Bronchial epithelial cell (primary cell): ENCODE results near the gene APP. TPM values are rescaled to one million over a fixed set of nuclear protein-coding genes. Genes with fewer than 3 reads are reported as not detected.
A peak's percentile ranks its signal among the peaks of the same experiment; 100 is the strongest.

Experiments
- DNase-seq: peaks from one replicate; pipeline ENCODE4 v3.0.0-alpha.2; 2010; ENCODE audit warnings: low read depth
- FAIRE-seq: peaks from 2 replicates; lab custom pipeline; 2011; peaks lifted over from hg19 to GRCh38; lab: Jason Lieb, UNC
- H3K27me3 ChIP-seq: 2 replicates; pipeline ENCODE4 v1.5.1; 2011; ENCODE audit warnings: low read length; ENCODE audit not compliant: control insufficient read depth, insufficient read depth
- H3K36me3 ChIP-seq: 2 replicates; pipeline ENCODE4 v1.5.1; 2011; ENCODE audit warnings: low read length; ENCODE audit not compliant: control insufficient read depth, insufficient read depth
- H3K4me3 ChIP-seq: 2 replicates; pipeline ENCODE4 v1.5.1; 2011; ENCODE audit warnings: mild to moderate bottlenecking, low read depth, low read length, control low read depth
- total RNA-seq: library from RNA; depleted of rRNA; stranded (reverse); fragments of >200 nt; gene quantifications from 2 replicates; pipeline ENCODE4 v1.2.1, GENCODE V29; 2014
- TF ChIP-seq, protein P1 (sequence below): IDR thresholded peaks from 2 replicates; pipeline ENCODE4 v1.5.1; 2011; ENCODE audit warnings: mild to moderate bottlenecking, moderate library complexity, low read length, control low read depth, inconsistent platforms; ENCODE audit not compliant: insufficient read depth, severe bottlenecking

The APP gene
- total RNA-seq, 1 donor from 2014 or later, result 745 TPM

DNA sequence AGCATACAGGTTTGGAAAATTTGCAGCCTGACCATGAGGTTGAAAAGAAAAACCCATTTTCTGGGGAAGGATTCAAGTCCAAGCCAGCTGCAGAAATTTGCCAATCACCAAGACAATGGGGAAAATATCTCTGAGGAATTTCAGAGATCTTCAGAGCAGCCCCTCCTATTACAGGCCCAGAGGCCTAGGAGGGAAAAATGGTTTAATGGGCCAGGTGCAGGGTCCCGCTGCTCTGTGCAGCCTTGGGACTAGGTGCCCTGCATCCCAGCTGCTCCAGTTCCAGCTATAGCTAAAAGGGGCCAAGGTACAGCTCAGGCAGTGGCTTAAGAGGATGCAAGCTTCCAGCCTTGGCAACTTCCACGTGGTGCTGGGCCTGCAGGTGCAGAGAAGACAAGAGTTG, 322.3 kb downstream of the APP start:
- no peak overlapping the region for H3K4me3 ChIP-seq
- TF ChIP-seq, protein P1, sequence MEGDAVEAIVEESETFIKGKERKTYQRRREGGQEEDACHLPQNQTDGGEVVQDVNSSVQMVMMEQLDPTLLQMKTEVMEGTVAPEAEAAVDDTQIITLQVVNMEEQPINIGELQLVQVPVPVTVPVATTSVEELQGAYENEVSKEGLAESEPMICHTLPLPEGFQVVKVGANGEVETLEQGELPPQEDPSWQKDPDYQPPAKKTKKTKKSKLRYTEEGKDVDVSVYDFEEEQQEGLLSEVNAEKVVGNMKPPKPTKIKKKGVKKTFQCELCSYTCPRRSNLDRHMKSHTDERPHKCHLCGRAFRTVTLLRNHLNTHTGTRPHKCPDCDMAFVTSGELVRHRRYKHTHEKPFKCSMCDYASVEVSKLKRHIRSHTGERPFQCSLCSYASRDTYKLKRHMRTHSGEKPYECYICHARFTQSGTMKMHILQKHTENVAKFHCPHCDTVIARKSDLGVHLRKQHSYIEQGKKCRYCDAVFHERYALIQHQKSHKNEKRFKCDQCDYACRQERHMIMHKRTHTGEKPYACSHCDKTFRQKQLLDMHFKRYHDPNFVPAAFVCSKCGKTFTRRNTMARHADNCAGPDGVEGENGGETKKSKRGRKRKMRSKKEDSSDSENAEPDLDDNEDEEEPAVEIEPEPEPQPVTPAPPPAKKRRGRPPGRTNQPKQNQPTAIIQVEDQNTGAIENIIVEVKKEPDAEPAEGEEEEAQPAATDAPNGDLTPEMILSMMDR, result no peak
- no peaks in the 10 kb centered on the region for H3K27me3 ChIP-seq
- H3K36me3 ChIP-seq, result no peaks in the 10 kb centered on the region
- FAIRE-seq (no peak), DNase-seq (no peak)

DNA sequence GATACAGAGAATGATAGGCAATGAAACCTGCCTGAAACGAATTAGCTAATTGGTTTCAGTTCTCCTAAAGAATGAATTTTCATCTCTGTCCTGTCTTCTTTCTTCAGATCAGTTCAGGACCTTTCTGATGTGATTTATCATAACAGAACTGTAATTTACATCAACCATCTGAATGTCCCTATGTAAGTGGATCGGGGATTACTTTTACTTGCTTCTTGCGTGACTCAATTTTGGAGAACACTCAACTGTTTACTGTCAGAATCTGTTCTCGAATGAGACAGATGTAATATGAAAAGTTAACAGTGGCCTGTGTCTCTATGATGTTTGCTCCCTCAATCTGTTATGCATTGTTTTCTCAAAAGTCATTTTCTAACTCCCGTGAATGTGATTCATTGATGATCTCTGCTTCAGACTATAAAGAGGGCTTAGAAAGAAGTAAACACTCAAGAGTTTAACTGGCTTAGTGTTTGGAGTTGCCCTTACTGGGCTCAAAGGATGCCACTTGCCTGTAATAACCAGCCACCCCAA, 324.8 kb downstream of the APP start:
- DNase-seq (peak; percentile 32), FAIRE-seq (peak; percentile 7)
- TF ChIP-seq, protein P1, result no peak
- H3K36me3 ChIP-seq, result no peaks in the 10 kb centered on the region
- no peaks in the 10 kb centered on the region for H3K27me3 ChIP-seq
- no peak overlapping the region for H3K4me3 ChIP-seq

- Histone ChIP-seq H3K4me3 (no peak overlapping the region), H3K27me3 (no peaks in the 10 kb centered on the region), H3K36me3 (no peaks in the 10 kb centered on the region)
- TF ChIP-seq, protein P1, result no peak
- DNase-seq (no peak), FAIRE-seq (no peak)
Measured at GRCh38 chr21:25842925-25843324, 327.6 kb downstream of the APP start.

GRCh38 chr21:25838809-25839208, 331.8 kb downstream of the APP start:
- H3K4me3 ChIP-seq, result no peak overlapping the region
- TF ChIP-seq, protein P1, result no peak
- DNase-seq, result peak; percentile 49
- peak; percentile 58 for FAIRE-seq
- H3K27me3 ChIP-seq, result no peaks in the 10 kb centered on the region
- no peaks in the 10 kb centered on the region for H3K36me3 ChIP-seq

DNA sequence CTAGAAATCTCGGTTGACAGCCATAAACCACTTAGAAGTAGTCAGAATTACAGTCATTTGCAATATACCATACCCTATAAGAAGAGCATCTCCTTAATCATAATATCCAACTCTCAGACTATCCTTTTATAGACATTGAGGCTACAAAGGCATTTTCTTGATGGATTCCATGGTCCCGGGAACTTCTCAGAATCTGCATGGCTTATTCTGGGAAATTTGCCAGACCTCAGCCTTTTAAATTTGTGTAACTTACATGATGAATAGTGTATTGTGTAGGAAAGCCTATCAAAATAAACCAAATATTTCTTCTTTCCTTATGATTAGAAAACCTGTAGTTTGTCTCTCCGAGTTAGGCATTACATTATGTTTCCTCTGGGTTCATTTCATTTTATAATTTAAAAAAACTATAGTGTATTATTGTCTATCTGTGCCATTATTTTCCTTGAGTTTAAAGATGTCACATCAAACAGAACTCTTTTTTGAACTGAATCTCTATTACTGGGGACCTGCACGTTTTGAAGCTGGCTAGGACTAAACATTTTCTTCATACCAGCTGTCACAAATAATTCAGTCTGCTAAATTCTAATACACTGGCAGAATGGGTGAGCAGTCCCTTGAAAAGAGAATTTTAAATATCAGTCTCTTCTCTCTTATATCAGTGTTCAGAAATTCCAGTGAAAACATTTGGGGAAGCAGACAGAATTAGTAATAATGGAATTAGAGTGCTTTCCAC, 332.9 kb downstream of the APP start:
- no peak for FAIRE-seq
- DNase-seq, result no peak
- TF ChIP-seq, protein P1, result no peak
- H3K4me3 ChIP-seq, result no peak overlapping the region
- no peaks in the 10 kb centered on the region for H3K36me3 ChIP-seq
- no peaks in the 10 kb centered on the region for H3K27me3 ChIP-seq
